HG03045 (cell line): ENCODE results near the gene NXN.
"Not testable (repeated sequence)": the region's sequence is repeated elsewhere in the genome, so short reads cannot be mapped to it uniquely, and the experiment has no call there.

Experiments used
- ATAC-seq: cut with Tn5 transposase; IDR thresholded peaks from one replicate; pipeline ENCODE4 v1.9.1; 2021; ENCODE audit warnings: mild to moderate bottlenecking, moderate library complexity; ENCODE audit not compliant: unreplicated experiment

The NXN gene

DNA sequence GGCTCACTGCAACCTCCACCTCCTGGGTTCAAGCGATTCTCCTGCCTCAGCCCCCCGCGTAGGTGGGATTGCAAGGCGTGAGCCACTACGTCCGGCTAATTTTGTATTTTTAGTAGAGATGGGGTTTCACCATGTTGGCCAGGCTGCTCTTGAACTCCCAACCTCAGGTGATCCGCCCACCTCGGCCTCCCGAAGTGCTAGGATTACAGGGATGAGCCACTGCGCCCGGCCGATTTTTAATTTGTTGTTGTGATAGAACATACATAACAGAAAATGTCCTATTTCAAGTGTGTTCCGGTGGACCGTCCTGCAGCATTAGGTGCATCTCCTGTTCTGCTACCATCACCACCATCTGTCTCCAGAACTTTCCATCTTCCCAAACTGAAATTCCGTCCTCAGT is 55.3 kb downstream of the NXN start:
- not testable (repeated sequence) for ATAC-seq

DNA sequence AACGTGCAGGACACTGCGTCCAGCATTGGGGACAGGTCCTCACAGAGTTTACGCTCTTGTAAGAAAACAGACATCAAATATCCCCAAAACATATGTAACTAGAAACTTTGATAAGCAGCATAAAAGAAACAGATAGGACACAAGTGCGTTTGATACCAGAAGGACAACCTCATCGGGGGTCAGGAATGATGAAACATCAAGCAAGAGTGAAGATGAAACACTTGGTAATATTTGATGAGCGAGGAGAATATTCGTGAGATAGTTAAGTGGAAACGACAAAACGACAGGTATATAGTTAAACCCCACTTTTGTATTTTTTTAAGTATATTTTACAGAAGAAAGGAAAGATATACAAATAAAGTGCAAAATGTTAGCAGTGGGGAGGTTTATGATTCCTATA is 55.9 kb downstream of the NXN start:
- ATAC-seq, result no peak

DNA sequence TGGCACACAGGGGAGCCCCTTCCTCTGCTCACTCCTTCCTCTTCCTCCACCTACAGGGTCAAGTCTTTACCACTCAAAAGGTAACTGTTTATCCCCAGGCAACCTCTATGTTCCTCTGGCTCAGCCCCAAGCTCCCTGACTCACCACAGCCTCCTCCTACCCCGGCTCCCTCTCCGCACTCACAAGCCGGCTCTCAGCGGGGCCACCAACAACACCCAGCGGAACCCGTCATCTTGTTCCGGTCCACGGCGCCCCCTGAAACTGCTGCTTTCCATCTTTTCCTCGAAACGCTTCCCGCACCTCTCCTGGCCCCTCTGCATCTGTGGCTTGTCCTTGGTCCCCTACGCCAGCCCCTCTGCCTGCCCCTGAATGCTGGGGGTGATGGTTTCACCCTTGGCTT is 58.4 kb downstream of the NXN start:
- no peak for ATAC-seq

DNA sequence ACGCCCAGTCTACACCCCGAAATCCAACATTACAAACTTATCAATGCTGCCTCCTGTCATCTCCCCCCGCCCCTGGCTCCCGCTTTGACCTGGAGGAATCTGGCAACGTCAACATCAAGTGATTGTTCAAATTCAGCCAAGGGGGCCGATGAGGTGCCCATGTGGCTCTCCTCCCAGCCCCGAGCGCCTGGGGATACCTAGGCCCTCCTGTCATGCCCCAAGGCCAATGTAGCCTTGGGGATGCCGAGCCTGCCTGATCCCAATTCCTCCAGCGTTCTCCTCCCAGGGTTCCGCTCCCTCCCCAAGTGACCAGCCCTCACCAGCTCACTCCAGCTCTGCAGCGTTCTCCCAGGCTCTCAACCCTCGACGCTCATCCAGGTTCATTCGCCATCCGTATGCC is 59.4 kb downstream of the NXN start:
- no peak for ATAC-seq

DNA sequence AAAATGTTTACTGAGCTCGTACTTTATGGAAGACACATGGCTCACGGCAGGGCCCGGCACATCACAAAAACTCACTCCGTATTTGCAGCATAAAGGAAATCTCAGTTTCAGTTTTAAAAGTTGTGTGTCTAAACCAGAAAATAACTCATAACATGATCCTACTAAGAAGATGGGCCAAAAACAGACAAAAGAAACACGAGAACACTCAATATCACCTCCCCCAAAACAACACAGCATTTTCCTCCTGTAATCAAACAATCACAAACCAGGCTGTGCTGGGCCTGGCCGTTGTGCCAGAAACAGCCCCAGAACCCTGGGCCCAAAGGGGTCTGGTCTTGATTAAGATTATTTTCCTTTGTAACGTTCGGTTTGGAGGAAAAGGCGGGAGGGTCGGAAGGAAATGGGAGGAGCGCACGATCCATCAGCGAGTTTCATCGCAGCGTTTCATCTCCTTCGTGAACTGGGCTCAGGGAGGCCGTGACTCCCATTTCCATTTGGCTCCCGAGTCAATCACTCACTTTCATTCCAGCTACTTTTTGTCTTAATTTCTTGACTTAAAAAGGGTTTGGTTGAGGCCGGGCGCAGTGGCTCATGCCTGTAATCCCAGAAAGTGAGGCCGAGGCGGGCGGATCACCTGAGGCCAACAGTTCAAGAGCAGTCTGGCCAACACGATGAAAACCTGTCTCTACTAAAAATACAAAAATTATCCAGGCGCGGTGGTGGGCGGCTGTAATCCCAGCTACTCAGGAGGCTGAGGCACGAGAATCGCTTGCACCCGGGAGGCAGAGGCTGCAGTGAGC is 61.4 kb downstream of the NXN start:
- ATAC-seq, result no peak

DNA sequence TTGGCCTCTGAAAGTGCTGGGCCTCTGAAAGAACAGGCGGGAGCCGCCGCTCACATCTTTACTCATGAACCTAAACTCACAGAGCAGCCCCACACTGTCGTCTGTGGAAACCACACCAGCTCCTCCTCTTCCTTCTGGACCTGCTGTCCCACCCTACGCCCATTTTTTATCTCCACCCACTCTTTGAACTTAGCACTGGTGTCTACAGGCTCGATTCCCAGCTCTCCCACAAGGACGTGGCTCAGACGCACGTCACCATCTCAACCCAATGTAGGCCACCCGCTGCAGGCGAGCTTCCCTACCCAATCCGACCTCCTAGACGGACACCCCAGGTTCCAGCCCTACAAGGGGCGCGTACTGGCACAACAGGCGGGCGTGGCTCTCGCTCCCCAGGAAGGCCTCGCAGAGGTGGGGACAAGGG is 62.2 kb downstream of the NXN start:
- no peak for ATAC-seq

DNA sequence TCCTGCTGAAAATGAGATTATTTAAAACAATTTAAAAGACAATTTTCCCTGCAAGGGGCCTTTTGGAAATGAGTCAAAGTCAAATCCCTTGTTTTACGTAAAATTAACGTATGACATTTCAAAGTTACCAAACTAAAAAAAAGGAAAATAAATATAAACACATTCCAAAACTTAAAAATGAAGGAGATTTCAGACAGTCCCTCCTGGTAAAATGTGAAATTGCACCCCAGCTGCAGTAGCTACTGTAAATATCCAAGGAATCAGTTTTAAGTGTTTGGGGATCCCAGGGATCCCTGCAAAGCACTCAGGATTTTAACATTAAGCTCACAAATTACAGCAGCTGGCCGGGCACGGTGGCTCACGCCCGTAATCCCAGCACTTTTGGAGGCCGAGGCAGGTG is 63.3 kb downstream of the NXN start:
- ATAC-seq, result no peak

DNA sequence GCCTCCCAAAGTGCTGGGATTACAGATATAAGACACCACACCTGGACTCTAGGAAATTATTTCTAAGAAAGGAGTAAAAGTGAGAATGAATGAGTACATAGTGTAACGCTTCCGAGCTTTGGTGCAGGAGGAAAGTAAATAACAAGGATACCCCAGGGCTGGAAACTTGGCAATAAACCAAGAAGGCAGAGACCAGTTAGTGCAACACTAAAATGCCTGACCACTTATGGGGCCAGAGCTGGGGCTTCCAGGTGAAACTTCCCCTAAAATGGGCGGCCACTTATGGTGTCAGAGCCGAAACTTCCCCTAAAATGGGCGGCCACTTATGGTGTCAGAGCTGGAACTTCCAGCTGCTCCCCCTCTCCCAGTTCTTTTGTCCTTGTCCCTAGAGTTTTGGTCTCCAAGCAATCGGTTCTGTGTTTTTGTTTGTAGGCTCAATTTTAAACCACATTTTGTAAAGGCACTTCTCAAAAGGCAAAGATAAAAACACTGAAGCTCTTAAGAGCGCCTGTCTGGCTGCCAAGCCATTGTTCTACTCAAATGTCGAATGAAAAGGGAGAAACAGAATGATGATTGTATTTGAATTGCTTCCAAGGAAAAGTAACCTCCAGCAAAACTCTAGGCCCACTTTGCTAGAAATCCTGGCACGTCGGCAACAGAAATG is 63.9 kb downstream of the NXN start:
- ATAC-seq, result no peak

DNA sequence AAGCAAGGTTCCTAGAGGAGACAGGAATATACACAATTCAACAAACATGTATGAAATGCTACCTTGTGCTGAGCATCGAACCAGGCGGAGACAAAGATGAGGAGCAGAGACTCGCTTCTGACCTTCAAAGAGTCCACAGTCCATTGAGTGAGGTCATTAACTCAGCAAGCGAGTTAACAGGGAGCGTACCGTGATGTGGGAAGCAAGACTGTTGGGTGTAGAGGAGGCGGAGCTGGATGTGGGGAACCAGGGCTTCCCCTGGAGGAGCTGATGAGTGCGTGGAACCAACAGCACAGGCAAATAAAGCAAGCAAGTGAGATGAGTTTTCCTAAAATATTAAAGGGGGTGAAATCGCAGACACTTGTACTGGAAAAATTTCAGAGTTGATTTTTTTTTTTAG is 65.0 kb downstream of the NXN start:
- ATAC-seq, result no peak

DNA sequence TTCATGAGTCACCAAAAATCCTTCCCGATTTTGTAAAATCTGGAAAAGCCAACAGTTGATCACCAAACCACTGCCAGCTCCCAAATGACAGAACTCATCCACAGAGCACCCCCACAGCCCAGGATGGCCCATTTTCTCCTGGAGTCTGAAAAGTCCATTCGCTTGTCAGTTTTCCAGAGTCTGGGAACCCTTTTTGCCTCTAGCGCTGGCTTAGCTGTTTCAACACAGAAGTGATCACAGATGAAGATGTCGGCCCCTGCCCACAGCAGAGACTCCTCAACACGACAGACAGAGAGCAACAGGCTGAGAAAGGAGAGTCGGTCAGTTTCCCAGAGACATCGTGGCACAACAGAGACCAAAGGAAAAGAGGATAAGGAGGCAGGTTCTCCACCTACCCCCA is 66.4 kb downstream of the NXN start:
- no peak for ATAC-seq

DNA sequence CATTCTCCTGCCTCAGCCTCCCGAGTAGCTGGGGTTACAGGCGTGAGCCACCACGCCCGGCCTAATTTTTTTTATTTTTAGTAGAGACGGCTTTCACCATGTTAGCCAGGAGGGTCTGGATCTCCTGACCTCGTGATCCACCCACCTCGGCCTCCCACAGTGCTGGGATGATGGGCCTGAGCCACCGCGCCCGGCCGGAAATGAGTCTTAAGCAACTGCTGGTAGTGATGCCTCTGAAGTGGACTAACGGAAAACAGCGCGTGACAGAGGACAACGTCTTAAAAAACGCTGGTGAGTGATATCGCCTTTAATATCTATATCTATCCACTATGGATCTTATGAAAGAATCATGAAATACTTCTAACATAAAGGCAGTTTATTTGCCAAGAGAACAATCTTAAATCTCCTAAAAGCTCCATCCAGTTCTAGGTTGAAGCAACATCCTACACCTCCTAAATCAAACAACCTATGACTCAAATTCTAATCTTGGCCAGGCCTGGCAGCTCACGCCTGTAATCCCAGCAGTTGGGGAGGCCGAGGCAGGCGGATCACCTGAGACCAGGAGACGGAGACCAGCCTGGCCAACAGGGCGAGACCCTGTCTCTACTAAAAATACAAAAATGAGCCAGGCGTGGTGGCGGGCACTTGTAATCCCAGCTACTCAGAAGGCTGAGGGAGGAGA is 69.8 kb downstream of the NXN start:
- ATAC-seq, result no peak

DNA sequence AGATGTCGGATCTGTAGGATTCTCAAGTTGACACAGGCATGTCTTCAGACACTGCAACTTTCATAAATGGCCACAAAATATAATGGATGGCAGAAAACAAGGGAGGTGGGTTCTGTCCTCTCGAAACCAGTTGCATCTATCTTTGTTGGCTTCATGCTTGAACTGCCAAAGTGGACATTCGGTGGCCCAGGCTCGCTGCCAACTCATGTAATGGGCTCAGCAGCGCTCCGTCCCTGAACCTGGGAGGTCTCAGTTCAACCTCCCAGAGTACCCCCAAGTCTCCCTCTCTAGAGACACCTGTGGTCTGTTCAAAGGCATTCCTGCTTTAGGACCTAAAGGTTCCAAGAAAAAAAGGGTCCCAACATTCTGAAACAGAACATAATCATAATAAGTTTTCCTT is 71.9 kb downstream of the NXN start:
- ATAC-seq, result no peak

DNA sequence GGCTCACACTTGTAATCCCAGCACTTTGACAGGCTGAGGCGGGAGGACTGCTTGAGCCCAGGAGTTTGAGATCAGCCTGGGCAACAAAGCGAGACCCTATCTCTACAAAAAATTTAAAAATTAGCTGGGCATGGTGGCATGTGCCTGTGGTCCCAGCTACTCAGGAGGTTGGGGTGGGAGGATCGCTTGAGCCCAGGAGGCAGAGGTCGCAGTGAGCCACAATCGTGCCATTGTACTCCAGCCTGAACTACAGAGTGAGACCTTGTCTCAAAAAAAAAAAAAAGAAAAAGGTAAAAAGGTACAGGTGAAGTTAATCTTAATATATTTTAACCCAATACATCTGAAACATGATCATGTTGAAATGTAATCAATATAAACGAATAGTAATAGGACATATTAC is 73.9 kb downstream of the NXN start:
- ATAC-seq, result not testable (repeated sequence)

DNA sequence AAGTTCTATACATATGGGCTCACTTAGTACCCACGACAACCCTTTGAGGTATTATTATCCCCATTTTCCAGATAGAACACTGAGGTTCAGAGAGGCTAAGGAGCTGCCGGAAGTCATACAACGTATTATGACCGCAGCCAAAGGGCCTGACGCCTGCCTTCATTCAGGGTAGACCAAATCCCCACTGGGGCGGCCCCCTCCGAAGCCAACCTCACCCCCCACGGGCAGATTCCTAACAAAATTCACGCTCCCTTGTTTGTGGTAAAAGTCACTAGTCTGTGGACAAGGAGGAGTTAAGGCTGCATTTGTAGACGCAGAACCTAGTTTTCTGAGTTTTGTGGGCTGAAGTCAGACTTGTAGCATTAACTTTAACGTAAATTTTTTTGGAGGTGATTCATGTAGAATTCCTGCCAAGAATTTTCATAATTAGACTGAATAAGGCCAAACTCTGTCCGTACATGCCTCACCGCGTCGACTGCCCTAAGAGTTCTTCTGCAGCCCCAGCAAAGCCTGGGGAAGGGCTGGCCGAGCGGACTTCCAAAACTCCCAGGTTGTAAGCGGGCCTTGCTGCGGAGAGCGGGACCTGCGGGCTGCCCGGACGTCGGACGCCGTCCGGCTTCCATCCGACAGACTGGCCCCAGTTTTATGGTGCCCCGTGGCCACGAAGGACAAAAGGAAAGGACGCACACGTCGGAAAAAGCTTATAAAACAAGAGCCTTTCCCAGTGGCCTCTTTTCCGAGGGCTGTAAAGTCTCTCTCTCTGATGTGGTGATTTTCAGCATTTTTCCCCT is 75.7 kb downstream of the NXN start:
- no peak for ATAC-seq

DNA sequence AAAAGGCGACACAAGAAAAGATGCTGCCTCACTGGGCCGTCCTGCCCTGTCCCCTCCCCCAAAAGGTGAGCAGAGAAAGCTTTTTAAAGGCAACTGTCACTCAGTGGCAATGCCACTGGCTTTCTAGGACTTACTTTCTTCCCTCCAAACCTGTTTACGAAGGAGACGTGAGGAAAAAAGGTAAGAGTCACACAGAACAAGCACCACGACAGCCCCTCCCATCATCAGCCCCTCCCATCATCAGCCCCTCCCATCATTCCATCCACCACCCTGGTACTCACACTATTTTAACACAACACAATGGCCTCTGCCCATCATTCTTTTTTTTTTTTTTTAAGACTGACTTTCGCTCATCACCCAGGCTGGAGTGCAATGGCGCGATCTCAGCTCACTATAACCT is 77.1 kb downstream of the NXN start:
- no peak for ATAC-seq

DNA sequence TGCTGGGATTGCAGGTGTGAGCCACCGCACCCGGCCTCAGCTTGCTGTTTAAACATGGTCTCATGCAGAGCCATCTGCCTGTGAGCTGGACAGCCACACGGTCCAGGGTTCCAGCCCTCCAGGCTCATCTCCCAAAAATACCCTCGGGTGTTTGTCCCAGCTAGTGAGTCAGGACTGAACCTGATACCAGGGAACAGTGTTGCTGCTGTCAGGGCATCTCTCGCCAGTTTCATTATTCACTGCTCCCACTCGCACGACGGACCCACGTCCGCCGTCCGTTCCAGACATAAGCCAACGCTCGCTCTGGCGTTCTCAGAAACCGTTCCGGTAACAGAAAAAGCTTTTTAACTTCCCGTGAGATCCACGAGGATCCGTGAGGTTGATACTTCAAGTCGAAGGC is 77.6 kb downstream of the NXN start:
- ATAC-seq, result no peak

DNA sequence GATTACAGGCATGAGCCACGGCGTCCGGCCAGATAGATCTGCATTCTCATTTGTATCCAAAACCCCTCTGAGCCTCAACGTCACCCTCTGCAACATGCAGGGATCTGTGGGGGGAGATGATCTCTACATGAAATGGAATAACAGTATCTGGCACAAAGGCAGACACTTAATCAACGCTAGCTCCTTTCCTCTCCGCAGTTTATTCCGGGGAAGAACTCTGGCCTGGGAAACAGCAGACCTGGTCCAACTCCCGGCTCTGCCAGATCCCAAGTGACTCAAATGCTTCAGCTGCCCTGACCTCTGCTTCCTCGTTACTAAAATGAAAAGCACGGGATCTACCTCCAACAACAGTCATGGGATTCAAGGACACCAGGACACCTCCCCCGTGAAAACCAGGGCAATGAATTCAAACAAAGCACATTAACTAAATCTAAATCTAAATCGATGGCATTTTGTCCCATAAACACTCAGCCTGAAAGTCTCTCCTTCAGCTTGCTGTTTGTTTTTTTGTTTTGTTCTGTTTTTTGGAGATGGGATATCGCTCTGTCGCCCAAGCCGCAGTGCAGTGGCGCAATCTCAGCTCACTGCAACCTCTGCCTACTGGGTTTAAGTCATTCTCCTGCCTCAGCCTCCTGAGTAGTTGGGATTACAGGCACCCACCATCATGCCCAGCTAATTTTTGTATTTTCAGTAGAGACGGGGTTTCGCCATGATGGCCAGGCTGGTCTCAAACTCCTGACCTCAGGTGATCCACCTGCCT is 78.2 kb downstream of the NXN start:
- no peak for ATAC-seq

DNA sequence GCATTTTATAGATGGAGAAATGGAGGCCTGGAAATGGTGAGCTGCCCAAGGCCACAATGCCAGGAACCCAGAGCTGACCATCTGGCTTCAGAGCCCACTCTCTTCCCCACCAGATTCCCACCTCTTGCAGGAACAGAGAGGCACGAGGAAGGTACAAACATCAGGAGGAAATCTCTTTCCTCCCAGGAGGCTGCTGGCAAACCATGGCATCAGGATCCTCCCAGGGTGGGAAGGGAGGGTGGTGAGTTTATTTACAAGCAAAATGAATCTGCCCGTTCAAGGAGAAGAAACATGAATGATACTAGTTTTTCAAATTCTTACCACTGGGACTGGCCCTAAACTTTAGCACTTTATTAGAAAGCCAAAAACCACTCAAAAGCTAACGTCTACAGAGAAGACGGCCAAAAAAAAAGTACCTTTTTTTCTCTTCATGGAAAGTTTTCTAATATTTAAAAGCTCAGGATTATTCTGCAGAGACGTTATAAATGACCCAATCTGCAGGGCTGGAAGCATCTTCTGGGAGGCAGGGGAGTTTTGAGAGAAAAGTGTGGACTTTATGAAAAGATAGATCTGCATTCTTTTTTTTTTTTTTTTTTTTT is 79.1 kb downstream of the NXN start:
- no peak for ATAC-seq

DNA sequence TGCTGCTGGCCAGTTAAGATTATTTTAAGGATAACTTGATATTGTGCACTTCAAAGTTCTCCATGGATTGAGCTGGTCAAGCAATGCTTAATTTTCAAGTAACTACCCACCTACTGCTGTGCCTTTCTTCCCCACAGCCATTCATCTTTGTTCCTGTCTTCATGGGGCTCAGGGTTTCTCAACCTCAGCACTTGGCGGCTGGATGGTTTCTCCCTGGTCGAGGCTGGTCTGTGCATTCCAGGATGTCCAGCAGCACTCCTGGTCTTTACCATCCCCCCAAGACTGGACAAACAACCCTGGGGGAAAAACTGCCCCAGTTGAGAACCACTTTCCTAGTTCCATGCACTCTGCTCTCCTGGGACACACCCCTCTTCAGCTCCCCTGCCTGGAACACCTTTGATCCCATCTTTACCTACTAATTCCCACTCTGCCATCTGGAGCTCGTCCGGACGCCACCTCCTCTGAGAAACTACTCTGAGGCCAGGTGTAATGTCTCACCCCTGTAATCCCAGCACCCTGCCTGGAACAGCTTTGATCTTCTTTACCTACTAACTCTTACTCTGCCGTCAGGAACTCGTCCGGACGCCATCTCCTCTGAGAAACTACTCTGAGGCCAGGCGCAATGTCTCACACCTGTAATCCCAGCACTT is 81.5 kb downstream of the NXN start:
- no peak for ATAC-seq
